DMS153 treated with DMSO at 0.1 percent for 48 hours (cell line): ENCODE data around the gene CCDC127.

Source experiments
- DNase-seq: peaks from one replicate; lab custom pipeline; 2025; ENCODE audit not compliant: unreplicated experiment; lab: John Stamatoyannopoulos, UW

CCDC127 gene

DNA sequence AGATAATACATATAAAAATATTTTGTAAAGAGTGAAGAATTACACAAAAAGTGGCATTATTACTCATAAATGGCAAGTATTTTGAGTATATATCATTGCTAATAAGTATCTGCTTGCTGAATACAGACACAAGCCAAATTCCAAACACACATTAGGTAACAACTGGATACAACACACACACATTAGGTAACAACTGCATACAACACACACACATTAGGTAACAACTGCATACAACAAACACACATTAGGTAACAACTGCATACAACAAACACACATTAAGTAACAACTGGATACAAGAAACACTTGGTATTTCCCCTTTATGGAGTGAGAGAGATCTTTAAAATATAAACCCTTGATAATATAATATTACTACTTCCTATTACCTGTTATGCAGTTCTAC is 13.5 kb downstream of the CCDC127 start:
- DNase-seq, result no peak

DNA sequence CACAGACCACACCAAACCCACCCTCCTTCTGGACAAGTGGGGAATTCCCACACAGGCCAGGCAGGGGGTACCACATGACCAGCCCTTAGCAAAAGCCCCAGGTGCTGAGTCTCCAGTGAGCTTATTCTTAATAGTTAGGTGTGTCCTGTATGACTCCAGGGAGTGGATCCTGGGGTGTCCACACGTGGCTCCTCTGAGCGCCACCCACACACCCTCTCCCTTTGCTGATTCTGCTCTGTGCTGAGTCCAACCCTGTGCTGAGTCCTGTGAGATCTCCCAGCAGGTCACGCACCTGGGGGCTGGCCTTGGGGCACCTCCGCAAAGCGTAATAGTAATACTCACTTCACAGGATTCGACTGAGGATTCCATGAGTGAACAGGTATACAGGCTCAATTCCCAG is 14.0 kb downstream of the CCDC127 start:
- DNase-seq, result no peak

- no peak for DNase-seq
Measured at GRCh38 chr5:203246-203930, 14.6 kb downstream of the CCDC127 start.

DNA sequence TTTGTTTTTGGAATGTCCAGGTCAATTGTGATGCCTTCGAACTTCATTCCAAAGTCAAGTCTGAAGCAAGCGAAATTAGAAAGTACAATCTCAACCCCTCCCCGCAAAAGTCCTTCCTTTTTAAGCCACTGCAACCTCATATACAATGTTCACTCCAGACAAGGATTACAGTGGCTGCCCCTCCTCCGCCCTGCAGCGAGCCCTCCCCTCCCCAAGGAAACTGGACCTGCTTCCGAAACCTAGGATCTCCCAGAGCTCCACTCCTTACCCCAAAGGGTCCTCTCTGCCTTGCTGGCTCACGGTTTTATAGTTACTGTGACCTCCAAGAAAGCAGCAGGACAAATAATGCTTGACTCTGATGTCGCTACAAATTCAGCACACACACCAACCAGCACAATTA is 16.3 kb downstream of the CCDC127 start:
- no peak for DNase-seq

DNA sequence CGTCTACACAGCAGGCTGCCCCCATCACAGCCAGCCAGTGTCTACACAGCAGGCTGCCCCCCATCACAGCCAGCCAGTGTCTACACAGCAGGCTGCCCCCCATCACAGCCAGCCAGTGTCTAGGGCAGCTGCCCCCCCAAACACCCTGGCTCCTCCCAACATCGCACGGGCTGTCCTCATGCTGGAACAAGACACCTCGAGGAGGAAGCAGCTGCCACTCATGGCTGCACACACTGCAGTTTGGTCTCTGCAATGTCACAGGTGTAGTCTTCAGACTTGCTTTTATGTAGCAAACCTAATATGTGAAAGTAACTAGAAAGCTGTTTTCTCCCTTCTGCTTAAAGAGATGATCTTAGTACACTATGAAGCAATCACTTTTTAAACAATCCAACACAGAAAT is 17.0 kb downstream of the CCDC127 start:
- DNase-seq, result no peak

GRCh38 chr5:199950-200645 is 17.9 kb downstream of the CCDC127 start:
- no peak for DNase-seq

DNA sequence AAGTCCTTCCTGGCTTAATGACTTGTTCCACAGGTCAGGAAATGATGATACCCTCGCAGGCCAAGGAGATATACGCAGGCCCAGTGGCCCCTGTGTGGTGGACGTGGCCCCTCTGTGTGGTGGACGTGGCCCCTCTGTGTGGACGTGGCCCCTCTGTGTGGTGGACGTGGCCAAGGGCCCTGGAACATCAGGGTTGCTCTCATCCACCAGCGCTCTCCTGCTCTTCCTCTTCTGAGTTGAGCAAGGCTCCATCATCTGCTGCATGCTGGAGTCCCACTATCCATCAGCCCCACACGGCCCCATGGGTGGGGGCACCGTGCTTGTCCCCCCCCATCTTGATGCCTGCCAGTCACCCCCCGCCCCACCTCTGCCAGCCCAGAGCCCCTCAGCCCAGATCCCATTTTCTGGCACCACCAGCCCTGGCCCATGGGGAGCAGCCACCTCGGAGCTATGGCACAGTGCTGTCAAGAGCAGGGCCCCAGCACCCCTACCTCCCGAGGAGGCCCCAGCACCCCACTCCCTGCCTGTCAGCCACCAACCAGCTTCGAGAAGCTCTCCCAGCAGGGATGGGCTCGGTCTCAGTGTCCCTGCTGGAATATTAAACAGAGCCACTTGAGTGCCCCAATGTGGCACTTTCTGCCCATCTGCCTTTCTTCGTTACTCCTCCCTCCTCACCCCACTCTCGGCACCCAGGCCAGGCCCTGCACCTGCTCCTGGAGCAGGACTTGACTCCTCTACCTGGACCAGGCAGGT is 18.6 kb downstream of the CCDC127 start:
- DNase-seq, result no peak

DNA sequence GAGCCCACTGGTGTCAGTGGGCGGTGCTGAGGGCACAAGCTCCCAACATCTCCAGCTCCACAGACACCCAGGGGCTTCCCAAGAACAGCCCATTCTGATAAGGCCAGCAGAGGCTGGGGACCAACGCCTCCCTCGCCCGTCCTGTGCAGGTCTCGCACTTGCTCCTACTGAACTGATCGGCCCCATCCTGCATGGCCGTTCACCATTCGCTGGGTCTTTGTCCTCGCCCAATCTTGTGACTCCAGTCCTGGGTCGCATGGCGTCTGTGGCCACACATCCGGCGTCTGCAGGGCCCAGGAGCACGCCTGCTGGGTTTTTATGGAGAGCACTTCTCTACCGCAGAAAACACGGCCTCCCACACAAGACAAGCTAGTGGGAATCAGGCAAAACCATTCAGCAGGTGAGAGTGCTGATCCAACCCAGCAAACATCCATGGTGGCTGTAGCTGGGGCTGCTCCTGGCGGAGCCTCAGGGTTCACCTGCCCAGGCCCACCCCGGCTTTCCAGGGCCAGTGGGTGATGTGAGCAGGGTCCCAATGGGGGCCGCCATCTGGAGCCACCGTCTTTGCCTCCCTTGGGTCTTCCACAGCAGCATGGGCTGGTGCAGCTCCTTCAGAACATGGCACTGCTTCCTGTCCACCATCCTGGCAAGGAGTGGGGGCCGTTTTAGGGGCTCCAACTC is 19.3 kb downstream of the CCDC127 start:
- DNase-seq, result no peak

DNA sequence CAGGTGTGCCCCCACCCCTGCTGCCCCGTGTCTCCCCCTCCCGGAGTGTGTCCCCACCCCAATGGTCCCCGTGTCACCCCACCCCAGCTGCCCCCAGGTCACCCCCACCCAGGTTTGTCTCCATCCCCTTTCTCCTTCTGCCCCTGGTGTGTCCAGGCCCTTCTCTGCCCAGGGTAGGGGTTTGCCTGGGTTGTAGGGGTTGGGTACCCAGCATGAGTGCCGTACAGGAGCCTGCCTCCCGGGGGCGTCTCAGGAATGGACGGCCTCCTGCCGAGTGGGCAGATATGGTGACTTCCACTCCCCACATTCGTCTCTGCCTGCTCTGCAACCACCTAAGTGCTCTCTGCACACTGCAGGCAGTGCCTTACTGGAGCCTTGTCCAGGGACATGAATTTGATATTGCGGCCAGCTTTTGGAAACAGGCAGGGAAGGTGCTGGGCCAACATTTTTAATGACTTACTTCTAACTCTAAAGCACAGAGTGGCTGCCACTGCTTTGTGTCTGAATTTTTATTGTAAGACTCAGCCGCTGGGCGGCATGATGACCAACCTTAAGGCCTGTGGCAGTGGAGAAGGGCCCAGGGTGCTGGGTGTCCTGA is 20.0 kb downstream of the CCDC127 start:
- no peak for DNase-seq

GRCh38 chr5:197031-197430 is 20.9 kb downstream of the CCDC127 start:
- DNase-seq, result peak; percentile 18

- no peak for DNase-seq
Measured at GRCh38 chr5:196350-196749, 21.6 kb downstream of the CCDC127 start.

DNA sequence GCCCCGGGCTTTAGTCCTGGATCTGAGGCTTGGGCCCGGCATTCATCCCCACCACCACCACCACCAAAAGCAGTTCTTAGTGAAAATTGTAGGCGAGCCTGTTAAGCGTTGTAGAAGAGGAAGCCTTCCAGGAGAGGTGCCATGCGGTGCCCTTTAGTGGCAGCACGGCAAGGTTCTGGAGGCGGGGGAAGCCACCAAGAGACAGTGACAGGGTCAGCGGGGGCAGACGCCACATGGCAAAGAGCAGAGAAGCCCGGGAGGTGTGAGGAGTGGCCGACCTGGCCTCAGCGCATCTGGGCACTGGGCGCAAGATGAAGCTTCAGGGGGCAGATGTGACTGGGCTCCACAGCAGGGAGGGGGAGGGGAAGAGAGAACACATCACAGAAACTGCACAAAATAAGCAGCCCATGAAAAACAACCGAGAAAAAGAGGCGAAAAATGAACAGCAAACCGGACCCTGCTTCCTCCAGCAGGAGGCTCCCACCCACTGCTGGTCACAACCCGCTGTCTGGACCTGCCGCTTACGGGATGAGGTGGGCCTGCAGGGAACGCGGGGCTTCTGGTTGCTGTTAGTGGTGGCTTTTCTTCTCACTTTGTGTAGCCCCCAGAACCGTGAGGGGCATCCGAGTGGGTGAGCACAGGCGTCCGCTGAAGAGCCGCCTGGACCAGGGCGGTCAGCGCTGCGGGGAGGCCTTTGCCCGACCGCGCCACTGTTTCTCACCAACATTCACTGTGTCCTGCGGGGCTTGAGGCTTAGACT is 22.4 kb downstream of the CCDC127 start:
- DNase-seq, result no peak

DNA sequence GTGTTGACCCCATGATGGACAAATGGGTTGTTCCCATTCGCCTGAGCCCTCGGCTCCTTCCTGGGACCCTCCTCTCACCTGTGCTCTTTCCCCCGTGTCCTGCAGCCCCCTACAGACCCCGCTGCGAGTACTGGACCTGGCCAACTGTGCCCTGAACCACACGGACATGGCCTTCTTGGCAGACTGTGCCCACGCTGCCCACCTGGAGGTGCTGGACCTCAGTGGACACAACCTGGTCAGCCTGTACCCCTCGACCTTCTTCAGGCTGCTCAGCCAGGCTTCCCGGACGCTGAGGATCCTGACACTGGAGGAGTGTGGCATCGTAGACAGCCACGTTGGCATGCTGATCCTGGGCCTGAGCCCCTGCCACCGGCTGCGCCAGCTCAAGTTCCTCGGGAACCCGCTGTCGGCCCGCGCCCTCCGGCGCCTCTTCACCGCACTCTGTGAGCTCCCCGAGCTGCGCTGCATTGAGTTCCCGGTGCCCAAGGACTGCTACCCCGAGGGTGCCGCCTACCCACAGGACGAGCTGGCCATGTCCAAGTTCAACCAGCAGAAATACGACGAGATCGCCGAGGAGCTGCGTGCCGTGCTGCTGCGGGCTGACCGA is 23.2 kb downstream of the CCDC127 start:
- no peak for DNase-seq

GRCh38 chr5:194102-194501 is 23.9 kb downstream of the CCDC127 start:
- DNase-seq, result no peak

GRCh38 chr5:192970-193831 is 24.8 kb downstream of the CCDC127 start:
- DNase-seq, result no peak

- no peak for DNase-seq
Measured at GRCh38 chr5:192691-192969, 25.3 kb downstream of the CCDC127 start.

DNA sequence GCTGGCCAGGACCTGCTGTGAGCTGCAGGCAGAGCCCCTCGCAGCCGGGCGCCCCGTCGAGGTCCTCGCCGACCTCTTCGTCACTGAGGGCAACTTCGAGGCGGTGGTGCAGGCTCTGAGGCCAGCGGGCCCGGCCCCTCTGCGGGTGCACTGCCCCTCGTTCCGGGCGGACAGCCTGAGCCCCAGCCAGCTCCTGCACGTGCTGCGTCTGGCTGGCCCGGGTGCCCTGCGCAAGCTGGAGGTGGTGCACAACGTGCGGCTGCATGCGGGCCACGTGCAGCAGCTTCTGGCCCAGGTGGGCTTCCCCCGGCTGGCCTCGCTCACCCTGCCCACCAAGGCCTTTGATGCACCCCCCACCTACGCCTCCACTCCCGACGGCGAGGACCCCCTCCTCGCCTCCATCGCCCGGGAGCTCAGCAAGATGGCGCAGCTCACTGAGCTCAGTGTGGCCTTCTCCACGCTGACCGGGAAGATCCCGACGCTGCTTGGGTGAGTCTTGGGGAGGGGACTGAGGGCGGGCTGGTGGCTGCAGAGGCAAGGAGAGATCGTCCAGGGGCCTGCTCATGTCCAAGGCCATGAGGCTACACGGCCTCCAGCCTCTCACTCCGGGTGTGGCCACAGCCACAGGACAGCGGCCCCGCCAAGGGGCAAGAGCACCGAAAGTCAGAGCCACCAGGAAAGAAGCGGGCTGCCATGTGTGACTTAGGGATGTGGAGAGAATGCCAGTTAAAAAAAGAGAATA is 25.8 kb downstream of the CCDC127 start:
- no peak for DNase-seq

- peak; percentile 16 for DNase-seq
Measured at GRCh38 chr5:191036-191948, 26.7 kb downstream of the CCDC127 start, which contains the start of gene LRRC14B. TSS of gene LRRC14B (plus strand) at chr5:191495. CDS start at chr5:191539, 44 bp downstream.
